Kidney (tissue), 14 donors: ENCODE results near the gene CD19. TPM values are rescaled to one million over a fixed set of nuclear protein-coding genes. Genes with fewer than 3 reads are reported as not detected.

Experiments used
- DNase-seq, 5 donors: peaks; one replicate each; pipeline ENCODE4 v3.0.0-alpha.2; 2013 to 2020
- FAIRE-seq: peaks from 2 replicates; lab custom pipeline; 2012; peaks lifted over from hg19 to GRCh38; lab: Jason Lieb, UNC
- H3K27ac ChIP-seq, 2 donors: one replicate each; pipeline ENCODE4 v1.7.0; 2013; ENCODE audit warnings: low read depth in 2 of 2, low read length in 2 of 2, inconsistent platforms in 1 of 2
- H3K27me3 ChIP-seq: one replicate; pipeline ENCODE4 v1.7.1; 2013; ENCODE audit warnings: low read length, inconsistent platforms; ENCODE audit not compliant: control insufficient read depth, insufficient read depth
- H3K36me3 ChIP-seq, 3 donors: one replicate each; pipeline versions ENCODE4 v1.7.0 to v1.7.1; 2013; ENCODE audit warnings: low read length in 3 of 3, control low read depth in 1 of 3, inconsistent platforms in 1 of 3; ENCODE audit not compliant: insufficient read depth in 3 of 3, control insufficient read depth in 2 of 3
- H3K4me1 ChIP-seq, 3 donors: one replicate each; pipeline versions ENCODE4 v1.7.0 to v1.7.1; 2013; ENCODE audit warnings: low read length in 3 of 3, inconsistent platforms in 1 of 3, low read depth in 1 of 3; ENCODE audit not compliant: control insufficient read depth in 2 of 3, insufficient read depth in 2 of 3
- H3K4me3 ChIP-seq, 3 donors: one replicate each; pipeline versions ENCODE4 v1.7.0 to v1.8.1; 2013; ENCODE audit warnings: low read length in 3 of 3, control low read depth in 1 of 3, inconsistent platforms in 1 of 3
- H3K9ac ChIP-seq, 3 donors: one replicate each; pipeline versions ENCODE4 v1.7.0 to v1.7.1; 2013; ENCODE audit warnings: low read length in 3 of 3, control low read depth in 1 of 3, inconsistent platforms in 1 of 3
- H3K9me3 ChIP-seq, 3 donors: one replicate each; pipeline versions ENCODE4 v1.7.0 to v1.7.1; 2013; ENCODE audit warnings: low read length in 3 of 3, control low read depth in 1 of 3, inconsistent platforms in 1 of 3; ENCODE audit not compliant: control insufficient read depth in 2 of 3, insufficient read depth in 1 of 3
- intact Hi-C: fragments of 100-400 bp; cut with DNase I; formaldehyde crosslinking; loops from one replicate; pipeline ENCODE4 v1.11.1; 2022
- polyA plus RNA-seq: library from polyadenylated mRNA; stranded (reverse); fragments of 350-450 nt; fragmentation: Illumina TruSeq; extraction: RNeasy Lipid Tissue Mini Kit (QIAGEN cat#74804); gene quantifications from one replicate; pipeline ENCODE4 v1.2.3, GENCODE V29; 2014; ENCODE audit warnings: low read depth, low replicate concordance; ENCODE audit not compliant: insufficient read depth
- total RNA-seq: library from RNA; stranded (reverse); fragmentation: NEBNext Ultra II Directional; extraction: Animal tissue kit (Norgen Biotek cat#: 25700); gene quantifications from one replicate; pipeline ENCODE4 v1.2.1, GENCODE V29; 2021
- TF ChIP-seq, protein P1 (sequence below): IDR thresholded peaks from 3 replicates; pipeline ENCODE4 v1.5.1; 2012; ENCODE audit warnings: mild to moderate bottlenecking, moderate library complexity, borderline replicate concordance; ENCODE audit not compliant: insufficient read depth; ENCODE audit errors: extremely low read depth
- donor health status: control.
- donor health status: control.
- donor health status: control.
- donor health status: control.
- donor health status: control.
- donor health status: DM: yes; HTN: yes; CAD: no.
- donor health status: Normal renal cell carcinoma (clear cell type).

Gene CD19
- total and polyA plus RNA-seq, 2 donors from 2014 or later = 0.47 to 2.6 TPM

DNA sequence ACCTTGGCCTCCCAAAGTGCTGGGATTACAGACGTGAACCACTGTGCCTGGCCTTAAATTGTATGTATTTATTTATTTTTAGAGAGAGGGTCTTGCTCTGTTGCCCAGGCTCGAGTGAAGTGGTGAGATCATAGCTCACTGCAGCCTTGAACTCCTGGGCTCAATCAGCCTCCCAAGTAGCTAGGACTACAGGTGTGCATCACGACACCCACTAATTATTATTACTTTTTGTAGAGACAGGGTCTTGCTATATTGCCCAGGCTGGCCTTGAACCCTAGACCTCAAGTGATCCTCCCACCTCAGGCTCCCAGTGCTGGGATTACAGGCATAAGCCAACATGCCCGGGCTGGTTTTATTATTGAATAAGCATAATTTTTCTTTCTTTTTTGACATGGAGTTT, 14.9 kb downstream of the CD19 start:
- TF ChIP-seq, protein P1, sequence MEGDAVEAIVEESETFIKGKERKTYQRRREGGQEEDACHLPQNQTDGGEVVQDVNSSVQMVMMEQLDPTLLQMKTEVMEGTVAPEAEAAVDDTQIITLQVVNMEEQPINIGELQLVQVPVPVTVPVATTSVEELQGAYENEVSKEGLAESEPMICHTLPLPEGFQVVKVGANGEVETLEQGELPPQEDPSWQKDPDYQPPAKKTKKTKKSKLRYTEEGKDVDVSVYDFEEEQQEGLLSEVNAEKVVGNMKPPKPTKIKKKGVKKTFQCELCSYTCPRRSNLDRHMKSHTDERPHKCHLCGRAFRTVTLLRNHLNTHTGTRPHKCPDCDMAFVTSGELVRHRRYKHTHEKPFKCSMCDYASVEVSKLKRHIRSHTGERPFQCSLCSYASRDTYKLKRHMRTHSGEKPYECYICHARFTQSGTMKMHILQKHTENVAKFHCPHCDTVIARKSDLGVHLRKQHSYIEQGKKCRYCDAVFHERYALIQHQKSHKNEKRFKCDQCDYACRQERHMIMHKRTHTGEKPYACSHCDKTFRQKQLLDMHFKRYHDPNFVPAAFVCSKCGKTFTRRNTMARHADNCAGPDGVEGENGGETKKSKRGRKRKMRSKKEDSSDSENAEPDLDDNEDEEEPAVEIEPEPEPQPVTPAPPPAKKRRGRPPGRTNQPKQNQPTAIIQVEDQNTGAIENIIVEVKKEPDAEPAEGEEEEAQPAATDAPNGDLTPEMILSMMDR = no peak
- H3K4me1 ChIP-seq = peaks cover 0 to 9% (median 0%) of the 10 kb centered on the region in 3 donors
- no peak for DNase-seq
- intact Hi-C loops = loop anchor here (10.0 kb wide), 1 partner anchor 62 kb away; no protein-coding TSS in a partner anchor
- H3K9ac ChIP-seq = no peak overlapping the region
- H3K4me3 ChIP-seq = no peak overlapping the region
- H3K27me3 ChIP-seq = no peaks in the 10 kb centered on the region
- no peaks in the 10 kb centered on the region for H3K36me3 ChIP-seq
- no peak for FAIRE-seq
- H3K27ac ChIP-seq = no peak overlapping the region
- H3K9me3 ChIP-seq = no peaks in the 10 kb centered on the region

GRCh38 chr16:28950648-28951409, 19.1 kb downstream of the CD19 start, which contains the start of gene NFATC2IP:
TSS of gene NFATC2IP (plus strand) at chr16:28950937. CDS start at chr16:28951012, 75 bp downstream.
- H3K4me1 ChIP-seq = peaks cover 0 to 8% (median 0%) of the 10 kb centered on the region in 3 donors
- TF ChIP-seq, protein P1 = no peak
- DNase-seq (peak; percentile 100), FAIRE-seq (peak; percentile 98)
- H3K9ac ChIP-seq = peak within 1 kb of the TSS in 2 of 3 donors; percentile 13 to 75
- peak within 1 kb of the TSS; percentile 59 to 73 (median 68) for H3K4me3 ChIP-seq
- intact Hi-C loops = no loop called here
- H3K27ac ChIP-seq = peak within 1 kb of the TSS; percentile 60 to 81
- no peaks in the 10 kb centered on the region for H3K9me3 ChIP-seq
- peaks cover 0 to 12% (median 4%) of the 10 kb centered on the region in 3 donors for H3K36me3 ChIP-seq
- no peaks in the 10 kb centered on the region for H3K27me3 ChIP-seq

DNA sequence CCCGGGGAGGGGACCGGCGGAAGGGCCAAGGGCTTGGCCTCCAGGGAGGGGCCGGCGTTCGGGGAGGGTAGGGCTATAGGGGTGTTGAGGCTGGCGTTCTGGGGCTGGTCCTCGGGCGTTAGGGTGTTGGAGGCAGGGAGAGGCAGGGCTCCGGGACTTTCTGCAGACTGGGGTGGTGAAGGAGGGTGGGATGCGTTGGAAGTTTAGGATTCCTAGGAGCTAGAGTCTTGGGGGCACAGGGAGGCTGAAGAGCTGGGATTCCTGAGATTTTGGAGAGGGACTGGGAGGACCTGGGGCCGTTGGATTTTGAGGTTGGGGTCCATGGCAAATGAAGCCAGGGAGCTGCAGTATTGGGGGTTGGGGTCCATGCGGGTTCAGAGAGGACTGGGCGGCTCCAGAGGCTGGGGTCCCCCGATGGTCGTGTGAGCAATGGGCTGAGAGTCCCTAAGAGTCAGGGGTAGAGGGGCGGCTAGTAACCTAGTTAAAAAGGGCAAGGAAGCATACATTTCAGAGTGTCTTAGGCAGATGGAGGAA, 19.7 kb downstream of the CD19 start:
- H3K9ac ChIP-seq = peak overlapping the region in 2 of 3 donors; percentile 13 to 48
- H3K4me1 ChIP-seq = peaks cover 0 to 7% (median 0%) of the 10 kb centered on the region in 3 donors
- peak overlapping the region; percentile 59 to 73 (median 68) for H3K4me3 ChIP-seq
- intact Hi-C loops = no loop called here
- DNase-seq (no peak), FAIRE-seq (no peak)
- TF ChIP-seq, protein P1 = no peak
- H3K36me3 ChIP-seq = peaks cover 0 to 17% (median 10%) of the 10 kb centered on the region in 3 donors
- no peak overlapping the region for H3K27ac ChIP-seq
- H3K27me3 ChIP-seq = no peaks in the 10 kb centered on the region
- no peaks in the 10 kb centered on the region for H3K9me3 ChIP-seq
